Body of pancreas (tissue), 4 donors: ENCODE results near the gene TEX2.

Experiments used
- CTCF ChIP-seq, 7 experiments: fragments of 450-650 bp in 4 of 7; fragments of 200-600 bp in 3 of 7; sonication (generic) in 3 of 7; IDR thresholded peaks; one replicate each; pipeline ENCODE4 v1.5.1; 2016 to 2019; ENCODE audit warnings: antibody characterized with exemption in 7 of 7
- POLR2A ChIP-seq, 3 donors: fragments of 450-650 bp; IDR thresholded peaks; one replicate each; pipeline ENCODE4 v1.6.1; 2016; ENCODE audit warnings: antibody characterized with exemption in 3 of 3, mild to moderate bottlenecking in 2 of 3

GRCh38 chr17:64148699-64149098 is 114.4 kb downstream of the TEX2 start:
- peak in 4 of 7 experiments; percentile 23 to 42 (median 24) for TF ChIP-seq CTCF (IDR thresholded peaks at IDR 0.05)
- no peak for TF ChIP-seq POLR2A (IDR thresholded peaks at IDR 0.05)
